CD4-positive, alpha-beta T cell (primary cell): Measurements from ENCODE around the gene GABRR3. TPM values are rescaled to one million over a fixed set of nuclear protein-coding genes. Genes with fewer than 3 reads are reported as not detected.

Experiments
- ATAC-seq: fragments of 200-7000 bp; cut with Tn5 transposase; one replicate; pipeline ENCODE4 v1.10.0; 2022; ENCODE audit warnings: mild to moderate bottlenecking; ENCODE audit not compliant: poor library complexity
- CTCF ChIA-PET: fragments of 350-600 bp; sonication (Branson Sonifier 250); formaldehyde crosslinking; loops from one replicate; lab custom pipeline; 2021; ENCODE audit warnings: antibody characterized with exemption, inconsistent platforms; lab: Charles Lee
- POLR2A ChIA-PET: fragments of 350-600 bp; sonication (Branson Sonifier 250); formaldehyde crosslinking; loops from one replicate; lab custom pipeline; 2021; ENCODE audit warnings: antibody characterized with exemption, inconsistent platforms; lab: Charles Lee
- DNase-seq, 14 experiments: peaks; one replicate each; pipeline ENCODE4 v3.0.0-alpha.2; 2013 to 2020; ENCODE audit warnings: mixed read lengths in 2 of 14
- H3K27ac ChIP-seq, 2 donors: one replicate each; pipeline versions ENCODE4 v1.5.1 to v1.7.0; 2013; ENCODE audit warnings: low read length in 2 of 2, low read depth in 1 of 2, mild to moderate bottlenecking in 1 of 2
- H3K27me3 ChIP-seq, 2 experiments: 1 replicate in 1 of 2; 2 replicates in 1 of 2; pipeline versions ENCODE4 v1.6.1 to v1.7.0; 2013; ENCODE audit warnings: low read length in 2 of 2, control low read depth in 1 of 2, mild to moderate bottlenecking in 1 of 2, moderate library complexity in 1 of 2; ENCODE audit not compliant: insufficient read depth in 2 of 2, control insufficient read depth in 1 of 2
- H3K36me3 ChIP-seq: one replicate; pipeline ENCODE4 v1.6.1; 2013; ENCODE audit warnings: low read length, control low read depth; ENCODE audit not compliant: insufficient read depth
- H3K4me1 ChIP-seq: one replicate; pipeline ENCODE4 v1.6.1; 2013; ENCODE audit warnings: low read length, control low read depth; ENCODE audit not compliant: insufficient read depth
- H3K4me3 ChIP-seq: one replicate; pipeline ENCODE4 v1.5.1; 2013; ENCODE audit warnings: mild to moderate bottlenecking, low read length, moderate library complexity
- H3K9me3 ChIP-seq, 2 experiments: 1 replicate in 1 of 2; 2 replicates in 1 of 2; pipeline versions ENCODE4 v1.6.1 to v1.7.0; 2013; ENCODE audit warnings: low read length in 2 of 2, mild to moderate bottlenecking in 2 of 2, control low read depth in 1 of 2, moderate library complexity in 1 of 2; ENCODE audit not compliant: control insufficient read depth in 1 of 2, insufficient read depth in 1 of 2
- H3K27ac Mint-ChIP-seq: one replicate; pipeline ENCODE4 v1.8.0; 2020; ENCODE audit warnings: mixed read lengths
- H3K27me3 Mint-ChIP-seq: one replicate; pipeline ENCODE4 v1.8.0; 2021; ENCODE audit warnings: mixed read lengths
- H3K36me3 Mint-ChIP-seq: one replicate; pipeline ENCODE4 v1.8.0; 2021; ENCODE audit warnings: low read depth, mixed read lengths
- H3K4me1 Mint-ChIP-seq: one replicate; pipeline ENCODE4 v1.8.0; 2021; ENCODE audit warnings: low read depth, mixed read lengths
- H3K4me3 Mint-ChIP-seq: one replicate; pipeline ENCODE4 v1.8.0; 2020; ENCODE audit warnings: mild to moderate bottlenecking, mixed read lengths
- H3K9me3 Mint-ChIP-seq: one replicate; pipeline ENCODE4 v1.8.0; 2020; ENCODE audit warnings: mixed read lengths
- CTCF ChIP-seq: fragments of 200-600 bp; IDR thresholded peaks from one replicate; pipeline ENCODE4 v1.8.0; 2022; ENCODE audit warnings: antibody characterized with exemption, mild to moderate bottlenecking
- intact Hi-C, 2 experiments: fragments of 100-400 bp; cut with DNase I in 1 of 2; cut with micrococcal nuclease in 1 of 2; formaldehyde crosslinking; loops; one replicate each; pipeline versions ENCODE4 v1.15.1 to v1.9.0; 2023 to 2025; cut with DNase I, micrococcal nuclease
- total RNA-seq, 174 experiments: library from RNA in 2 of 174; stranded (reverse) in 2 of 174; gene quantifications; one replicate each; pipeline ENCODE4 v1.2.3 and lab custom pipeline; 2021 to 2026

The GABRR3 gene
- total RNA-seq, 2 experiments from 2014 or later = not detected

DNA sequence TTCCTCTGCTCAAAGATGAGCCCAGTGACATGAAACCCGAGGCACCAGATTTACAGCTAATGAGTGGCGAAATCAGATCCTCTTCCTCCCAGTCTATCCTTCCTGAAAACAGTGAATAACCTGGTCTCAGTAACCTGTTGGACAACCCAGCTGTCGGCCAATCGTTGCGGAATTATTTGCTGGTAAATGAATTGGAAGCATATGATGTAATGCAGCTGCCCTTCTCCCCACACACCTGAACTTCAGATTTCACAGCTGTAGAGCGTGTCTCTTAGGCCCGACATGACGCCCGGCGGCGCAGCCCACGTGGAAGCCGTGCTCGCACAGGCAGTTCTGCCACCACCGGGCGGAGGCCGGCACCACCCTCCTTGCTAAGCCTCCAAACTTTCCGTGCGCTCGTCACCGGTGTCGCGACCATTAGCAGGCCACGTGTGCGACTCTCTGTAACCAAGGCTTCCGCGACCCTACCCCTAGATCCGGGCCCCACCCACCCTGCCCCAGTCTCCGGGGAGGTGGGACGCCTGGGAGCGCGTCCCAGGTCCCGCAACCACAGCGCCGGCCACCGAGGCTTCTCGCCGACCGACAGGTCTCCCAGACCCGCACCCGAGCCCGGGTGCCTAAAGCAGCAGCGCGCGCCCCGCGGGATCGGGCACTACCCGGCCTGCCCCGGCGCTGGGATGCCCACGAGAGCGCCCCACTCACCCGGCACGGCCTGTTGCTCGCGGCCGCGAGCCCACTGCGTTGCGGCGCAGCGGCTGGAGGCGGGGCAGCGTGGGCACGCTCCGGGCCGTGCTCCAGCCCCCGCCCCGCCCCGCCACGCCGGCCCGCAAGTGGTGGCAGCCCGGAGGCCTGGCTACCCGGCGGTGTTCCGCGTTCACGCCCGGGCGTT is 63.2 kb downstream of the GABRR3 start, which contains the start of gene RIOX2:
Gene RIOX2, minus strand, starts transcription at position 753 of the 889 bp plus-strand sequence. CDS start 4,838 bp downstream, outside the sequence.
- H3K27me3 Mint-ChIP-seq = no peaks in the 10 kb centered on the region
- H3K9me3 ChIP-seq = no peaks in the 10 kb centered on the region
- H3K36me3 Mint-ChIP-seq = peaks cover 20% of the 10 kb centered on the region
- peak within 1 kb of the TSS; percentile 63 for H3K4me3 ChIP-seq
- intact Hi-C loops = loop anchor here (5.0 to 10.0 kb wide), 6 partner anchors 57 to 923 kb away; partner anchors contain the start of genes CLDND1 (in 1 of the 2), CRYBG3 (in 1 of the 2) and GABRR3 (in 1 of the 2)
- ChIA-PET POLR2A (interaction anchor here (0.6 to 2.0 kb wide), 12 partner anchors 11 to 208 kb away, joined by 3 to 20 read pairs (median 3); partner anchors contain the start of genes ARL6 and CRYBG3), CTCF (interaction anchor here (0.7 to 1.5 kb wide), 2 partner anchors 68 to 151 kb away, joined by 3 to 6 read pairs; partner anchors contain the start of gene CRYBG3)
- H3K27me3 ChIP-seq = no peaks in the 10 kb centered on the region
- peaks cover 34% of the 10 kb centered on the region for H3K4me1 ChIP-seq
- peaks cover 72% of the 10 kb centered on the region for H3K4me1 Mint-ChIP-seq
- peak; percentile 52 to 91 (median 72) for DNase-seq
- H3K9me3 Mint-ChIP-seq = no peaks in the 10 kb centered on the region
- peak; percentile 93 for ATAC-seq
- H3K27ac Mint-ChIP-seq = peak within 1 kb of the TSS; percentile 91
- no peak for TF ChIP-seq CTCF
- H3K36me3 ChIP-seq = peaks cover 11% of the 10 kb centered on the region
- H3K4me3 Mint-ChIP-seq = peak within 1 kb of the TSS; percentile 91
- peak within 1 kb of the TSS in 1 of 2 donors; percentile 37 for H3K27ac ChIP-seq

DNA sequence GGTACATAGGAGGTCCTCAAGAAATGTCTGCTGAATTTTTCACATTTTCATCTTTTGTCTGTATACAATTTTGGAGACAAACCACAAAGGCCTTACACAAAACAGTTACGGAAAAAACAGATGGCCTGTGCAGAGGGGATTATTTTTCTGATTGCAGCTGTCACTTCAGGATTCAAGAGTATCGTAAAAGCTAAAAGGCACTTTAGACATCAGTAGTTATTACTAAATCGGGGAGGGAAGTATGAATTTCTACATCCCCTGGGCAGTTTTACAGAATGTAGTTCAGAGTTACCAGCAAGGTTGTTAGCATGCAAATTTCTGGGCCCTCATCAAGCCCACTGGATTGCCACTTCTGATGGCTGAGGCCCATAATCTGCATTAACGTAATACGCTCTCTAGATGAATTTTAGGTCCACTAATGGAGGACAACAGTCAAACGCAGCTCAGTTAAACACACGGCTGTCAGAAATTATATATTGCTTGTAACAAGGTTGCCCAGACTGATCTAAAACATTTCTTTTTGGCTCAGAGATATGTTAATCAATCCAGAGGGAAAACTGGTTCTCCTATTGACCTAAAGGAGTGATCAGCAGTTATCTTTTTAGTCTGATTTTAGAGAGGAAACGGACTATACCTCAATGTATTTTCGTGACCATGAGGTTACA is 64.0 kb downstream of the GABRR3 start:
- H3K36me3 Mint-ChIP-seq = peaks cover 28% of the 10 kb centered on the region
- Histone ChIP-seq H3K27ac (peak overlapping the region in 1 of 2 donors; percentile 37), H3K9me3 (no peaks in the 10 kb centered on the region), H3K27me3 (no peaks in the 10 kb centered on the region), H3K4me3 (peak overlapping the region; percentile 63), H3K36me3 (peaks cover 17% of the 10 kb centered on the region), H3K4me1 (peaks cover 34% of the 10 kb centered on the region)
- H3K27me3 Mint-ChIP-seq = no peaks in the 10 kb centered on the region
- H3K4me1 Mint-ChIP-seq = peaks cover 80% of the 10 kb centered on the region
- ChIA-PET CTCF (interaction anchor here (0.7 to 1.5 kb wide), 2 partner anchors 68 to 150 kb away, joined by 3 to 6 read pairs; partner anchors contain the start of gene CRYBG3), POLR2A (interaction anchor here (0.7 to 2.0 kb wide), 9 partner anchors 13 to 153 kb away, joined by 3 to 20 read pairs (median 3); partner anchors contain the start of gene CRYBG3)
- intact Hi-C loops = loop anchor here (5.0 to 10.0 kb wide), 6 partner anchors 56 to 924 kb away; partner anchors contain the start of genes CLDND1 (in 1 of the 2), CRYBG3 (in 1 of the 2) and GABRR3 (in 1 of the 2)
- peak overlapping the region; percentile 91 for H3K4me3 Mint-ChIP-seq
- DNase-seq (no peak), ATAC-seq (no peak)
- peak overlapping the region; percentile 91 for H3K27ac Mint-ChIP-seq
- TF ChIP-seq CTCF = no peak
- H3K9me3 Mint-ChIP-seq = no peaks in the 10 kb centered on the region

DNA sequence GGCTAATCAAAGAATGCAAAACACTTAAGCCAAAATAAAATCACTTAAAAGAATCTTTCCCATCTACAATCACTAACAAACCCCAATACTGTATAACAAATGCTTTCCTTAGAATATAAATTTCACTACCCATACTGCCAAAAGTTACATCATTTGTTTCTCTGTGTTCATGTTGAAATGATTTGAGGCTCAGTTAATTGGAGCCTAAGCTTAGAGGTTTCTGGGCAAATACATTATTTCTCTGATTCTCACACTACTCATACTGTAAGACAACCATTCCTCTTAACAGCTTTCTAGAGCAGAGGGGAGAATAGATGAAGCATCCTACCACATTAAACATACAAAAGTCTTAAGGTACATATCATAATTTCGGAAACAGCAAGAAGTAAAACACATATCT is 65.0 kb downstream of the GABRR3 start:
- POLR2A ChIA-PET = interaction anchor here (0.5 kb wide), 1 partner anchor 176 kb away, joined by 4 read pairs; no protein-coding TSS in a partner anchor
- ATAC-seq = no peak
- peak overlapping the region; percentile 91 for H3K4me3 Mint-ChIP-seq
- H3K27ac Mint-ChIP-seq = peak overlapping the region; percentile 91
- intact Hi-C loops = loop anchor here (5.0 to 10.0 kb wide), 6 partner anchors 55 to 925 kb away; partner anchors contain the start of genes CLDND1 (in 1 of the 2), CRYBG3 (in 1 of the 2) and GABRR3 (in 1 of the 2)
- no peaks in the 10 kb centered on the region for H3K9me3 Mint-ChIP-seq
- TF ChIP-seq CTCF = no peak
- H3K4me1 Mint-ChIP-seq = peaks cover 88% of the 10 kb centered on the region
- H3K27ac ChIP-seq = no peak overlapping the region
- H3K36me3 ChIP-seq = peaks cover 26% of the 10 kb centered on the region
- no peaks in the 10 kb centered on the region for H3K9me3 ChIP-seq
- H3K4me3 ChIP-seq = no peak overlapping the region
- H3K27me3 ChIP-seq = no peaks in the 10 kb centered on the region
- CTCF ChIA-PET = no interaction called here
- peaks cover 35% of the 10 kb centered on the region for H3K36me3 Mint-ChIP-seq
- no peak for DNase-seq
- H3K4me1 ChIP-seq = peaks cover 34% of the 10 kb centered on the region
- H3K27me3 Mint-ChIP-seq = no peaks in the 10 kb centered on the region
